Measurements from ENCODE around the gene ERGIC1.
A peak's percentile ranks its signal among the peaks of the same experiment; 100 is the strongest.
"Not testable (repeated sequence)": the region's sequence is repeated elsewhere in the genome, so short reads cannot be mapped to it uniquely, and the experiment has no call there.

ERGIC1 gene

DNA sequence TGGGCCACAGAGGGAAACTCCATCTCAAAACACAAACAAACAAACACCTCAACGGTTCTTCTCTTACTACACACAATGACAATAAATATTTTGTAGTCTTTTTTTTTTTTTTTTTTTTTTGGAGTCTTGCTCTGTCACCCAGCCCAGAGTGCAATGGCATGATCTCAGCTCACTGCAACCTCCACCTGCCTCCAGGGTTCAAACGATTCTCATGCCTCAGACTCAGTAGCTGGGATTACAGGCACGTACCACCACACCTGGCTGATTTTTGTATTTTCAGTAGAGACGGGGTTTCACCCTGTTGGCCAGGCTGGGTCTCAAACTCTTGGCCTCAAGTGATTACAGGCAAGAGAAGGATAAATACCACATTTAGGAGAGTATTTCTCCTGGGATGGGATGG, 30.1 kb downstream of the ERGIC1 start:
- DNase-seq (ENCODE audit: low spot score): not testable (repeated sequence)

DNA sequence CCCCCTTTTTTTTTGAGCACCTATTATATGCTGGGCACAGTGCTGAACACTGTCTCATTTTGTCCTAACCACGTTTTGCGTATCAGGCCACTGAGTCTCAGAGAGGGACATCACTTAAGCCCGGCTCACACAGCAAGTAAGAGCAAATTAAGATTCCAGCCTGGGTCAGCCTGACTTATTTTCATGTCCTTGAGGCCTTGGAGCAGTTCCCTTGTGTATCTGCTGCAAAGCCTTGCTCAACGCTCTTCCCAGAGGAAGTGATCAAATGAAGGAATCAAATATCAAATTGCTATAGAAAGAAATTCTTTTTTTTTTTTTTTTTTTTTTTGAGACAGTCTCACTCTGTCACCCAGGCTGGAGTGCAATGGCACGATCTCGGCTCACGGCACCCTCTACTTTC, 30.7 kb downstream of the ERGIC1 start:
- DNase-seq (ENCODE audit: low spot score): no peak

- no peak for DNase-seq (ENCODE audit: low spot score)
Observed at GRCh38 chr5:172866378-172866777, 32.3 kb downstream of the ERGIC1 start.

DNA sequence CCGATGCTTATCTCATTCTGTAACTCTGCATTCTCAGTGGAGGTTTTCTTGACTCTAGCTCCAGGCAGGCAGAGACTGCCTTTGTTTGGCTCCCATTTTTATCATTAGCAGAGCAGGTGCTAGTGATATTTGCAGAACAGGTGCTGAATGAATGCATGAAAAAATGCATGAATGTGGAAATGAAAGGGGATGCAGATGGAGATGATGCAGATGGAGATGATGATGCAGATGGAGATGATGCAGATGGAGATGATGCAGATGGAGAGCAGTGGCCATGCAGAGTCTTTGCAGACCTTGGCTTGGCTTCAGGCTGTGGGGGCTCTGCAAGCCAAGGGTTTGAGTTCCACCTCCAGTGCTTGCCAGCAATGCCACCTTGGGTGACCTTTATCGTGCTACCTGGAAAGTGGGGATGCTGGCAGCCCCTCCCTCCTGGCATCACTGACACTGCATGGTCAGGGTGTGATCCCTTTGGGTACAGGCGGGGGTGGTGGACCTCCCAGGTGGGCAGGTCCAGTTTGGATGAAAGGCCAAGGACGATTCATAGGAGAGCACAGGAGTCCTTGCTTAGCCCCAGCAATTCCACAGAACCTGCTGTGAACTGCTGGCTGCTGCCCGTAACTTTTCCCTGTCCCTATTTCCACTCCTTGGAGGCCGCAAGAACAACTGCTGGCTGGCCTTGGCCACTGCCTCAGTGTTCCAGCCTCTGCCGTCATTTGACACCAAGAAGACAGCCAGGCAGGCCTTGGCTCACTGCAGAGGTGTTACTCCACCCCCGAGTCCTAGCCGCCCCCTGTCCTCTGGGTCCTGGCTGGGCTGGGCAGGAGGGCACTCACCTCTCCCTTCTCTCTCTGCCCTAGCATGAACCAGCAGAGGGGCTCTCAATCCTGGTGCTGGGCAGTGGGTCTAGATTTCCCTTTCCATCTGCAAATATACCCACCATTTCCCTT, 33.0 kb downstream of the ERGIC1 start:
- DNase-seq (ENCODE audit: low spot score): no peak

GRCh38 chr5:172867761-172868435, 33.8 kb downstream of the ERGIC1 start:
- no peak for DNase-seq (ENCODE audit: low spot score)

- no peak for DNase-seq (ENCODE audit: low spot score)
Observed at GRCh38 chr5:172868436-172868923, 34.4 kb downstream of the ERGIC1 start.

DNA sequence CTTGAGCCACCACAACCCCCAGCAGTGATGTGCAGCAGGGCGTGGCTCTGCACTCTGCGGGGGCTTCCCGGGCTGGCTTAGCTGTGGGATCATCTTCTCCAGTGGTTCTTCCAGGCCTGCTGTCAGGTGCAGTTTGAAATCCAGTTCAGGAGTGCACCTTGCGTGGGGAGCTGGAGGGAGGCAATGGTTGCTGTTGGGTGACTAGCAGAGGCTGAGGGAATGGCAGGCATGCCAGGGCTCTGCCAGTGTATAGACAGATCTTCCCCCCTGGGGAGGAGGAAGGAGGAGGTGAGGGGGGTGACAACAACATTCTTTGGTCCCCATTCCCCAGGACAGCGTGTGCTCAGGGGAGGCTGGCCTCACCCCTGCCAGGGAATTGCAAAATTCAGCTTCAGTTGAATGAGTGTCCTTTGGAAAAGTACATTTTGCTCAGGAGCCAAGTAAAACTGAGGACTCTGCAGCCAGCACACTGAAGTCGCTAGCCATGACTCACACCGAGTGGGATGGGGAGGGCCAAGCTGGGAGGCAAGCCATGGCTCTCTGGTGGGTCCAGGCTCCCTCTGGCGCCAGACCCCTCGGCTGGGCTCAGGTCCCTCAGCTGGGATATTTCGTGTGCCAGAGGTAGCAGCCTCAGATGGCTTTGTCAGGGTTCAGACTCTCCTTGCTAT, 35.0 kb downstream of the ERGIC1 start:
- DNase-seq (ENCODE audit: low spot score): no peak

DNA sequence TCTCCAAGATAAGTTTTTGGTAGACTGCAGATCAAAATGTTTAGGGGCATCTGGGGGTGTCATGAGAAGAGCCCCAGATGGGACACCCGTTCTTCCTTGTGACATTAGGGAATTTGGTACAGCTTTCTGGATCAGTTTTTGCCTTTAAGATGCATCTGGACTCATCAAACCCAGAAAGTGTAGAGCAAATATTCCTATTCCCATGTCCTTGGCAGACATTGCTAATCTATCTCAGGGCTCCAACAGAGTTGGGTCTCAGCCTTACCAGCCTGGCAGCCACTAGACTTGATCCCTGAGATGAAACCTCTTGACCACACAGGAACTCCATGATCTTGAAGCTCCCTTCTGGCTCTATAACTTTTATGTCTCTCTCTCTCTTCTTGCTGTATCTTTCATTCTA, 35.6 kb downstream of the ERGIC1 start:
- no peak for DNase-seq (ENCODE audit: low spot score)

DNA sequence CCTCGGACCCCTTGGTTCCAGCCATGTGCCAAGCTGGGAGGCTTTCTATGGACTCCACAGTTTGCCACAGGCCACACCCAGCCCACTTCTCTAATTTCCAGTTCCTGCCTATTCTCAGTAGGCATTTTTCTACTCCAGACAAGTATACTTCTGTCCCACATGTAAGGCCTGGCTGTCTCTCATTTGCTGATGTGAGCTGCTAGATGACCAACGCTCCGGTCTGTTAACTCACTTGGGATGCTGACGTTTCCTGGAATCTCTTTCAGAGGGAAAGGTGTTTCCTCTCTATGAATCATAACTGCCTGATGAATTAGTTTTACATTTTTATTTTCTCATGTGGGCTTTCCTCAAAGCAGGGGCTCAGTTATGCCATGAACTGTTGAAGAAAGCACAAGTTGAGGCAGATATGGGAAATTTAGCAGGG, 36.3 kb downstream of the ERGIC1 start:
- DNase-seq (ENCODE audit: low spot score): no peak

DNA sequence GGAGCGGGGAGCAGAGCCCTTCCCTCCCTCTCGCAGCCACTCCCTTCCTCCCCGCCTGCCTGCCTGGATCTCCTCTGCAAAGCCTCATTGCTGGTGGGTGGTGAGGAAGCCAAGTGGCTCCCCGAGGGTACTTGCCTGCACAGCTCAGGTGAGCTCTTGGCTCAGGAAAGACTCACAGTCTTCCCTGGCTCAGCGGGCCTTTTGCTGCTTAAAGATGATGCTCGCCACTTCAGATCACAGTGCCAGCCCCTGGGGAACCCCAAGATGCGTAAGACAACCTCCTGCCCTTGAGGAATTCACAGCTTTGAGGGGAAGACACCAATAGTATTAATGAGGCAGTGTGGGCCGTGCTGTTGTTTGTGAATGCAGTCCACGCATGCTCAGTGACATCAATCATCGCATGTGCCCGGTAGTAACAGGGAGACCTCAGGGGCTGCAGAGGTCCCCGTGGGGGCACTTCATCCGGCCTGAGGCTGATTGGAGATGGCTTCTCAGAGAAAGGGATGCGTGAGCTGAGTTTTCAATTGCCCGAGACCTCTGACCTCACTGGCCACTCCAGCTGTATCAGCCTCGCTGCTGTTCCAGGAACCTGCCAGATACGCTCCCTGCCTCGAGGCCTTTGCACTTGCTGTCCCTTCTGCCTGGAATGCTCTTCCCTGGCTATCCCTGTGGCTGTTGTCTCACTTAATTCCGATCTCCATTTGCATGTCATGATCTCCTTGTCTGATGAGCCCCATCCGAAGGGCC, 36.8 kb downstream of the ERGIC1 start:
- no peak for DNase-seq (ENCODE audit: low spot score)

- no peak for DNase-seq (ENCODE audit: low spot score)
Observed at GRCh38 chr5:172871536-172871935, 37.5 kb downstream of the ERGIC1 start.

GRCh38 chr5:172871982-172872381, 37.9 kb downstream of the ERGIC1 start:
- no peak for DNase-seq (ENCODE audit: low spot score)

- no peak for DNase-seq (ENCODE audit: low spot score)
Observed at GRCh38 chr5:172872997-172873491, 39.0 kb downstream of the ERGIC1 start.

- DNase-seq (ENCODE audit: low spot score): no peak
Observed at GRCh38 chr5:172873513-172873912, 39.5 kb downstream of the ERGIC1 start.

DNA sequence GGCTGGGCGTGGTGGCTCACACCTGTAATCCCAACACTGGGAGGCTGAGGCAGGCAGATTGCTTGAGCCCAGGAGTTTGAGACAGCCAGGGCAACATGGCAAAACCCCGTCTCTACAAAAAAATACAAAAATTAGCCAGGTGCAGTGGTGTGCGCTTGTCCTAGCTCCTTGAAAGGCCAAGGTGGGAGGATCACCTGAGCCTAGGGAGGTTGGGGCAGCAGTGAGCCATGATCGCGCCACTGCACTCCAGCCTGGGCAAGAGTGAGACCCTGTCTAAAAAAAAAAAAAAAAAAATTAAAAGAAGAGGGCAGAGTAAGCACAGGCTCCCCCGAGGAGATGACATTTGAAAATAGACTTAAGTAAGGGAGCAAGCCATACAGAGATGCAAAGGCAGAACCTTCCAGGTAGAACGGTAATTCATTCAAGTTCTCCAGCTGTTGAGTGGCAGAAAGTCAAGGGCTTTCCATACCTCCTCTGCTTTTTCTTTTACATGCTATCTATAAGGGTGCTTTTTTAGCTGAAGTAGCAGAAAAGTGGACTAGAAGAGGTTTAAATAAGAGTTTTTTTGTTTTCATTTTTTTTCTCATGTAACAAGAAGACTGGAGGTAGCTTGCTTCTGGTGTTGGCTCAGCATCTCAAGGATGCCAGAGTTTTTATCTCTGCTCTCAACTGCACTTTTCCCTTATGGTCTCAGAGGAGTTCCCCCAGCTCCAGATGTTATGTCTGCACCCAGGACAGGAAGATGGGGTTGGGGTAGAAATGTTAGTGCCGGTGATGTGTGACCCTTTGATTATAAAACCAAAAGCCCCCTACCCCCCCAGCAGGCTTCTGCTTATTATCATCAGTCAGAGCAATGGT, 40.8 kb downstream of the ERGIC1 start:
- no peak for DNase-seq (ENCODE audit: low spot score)

- DNase-seq (ENCODE audit: low spot score): peak; percentile 27
Observed at GRCh38 chr5:172875505-172876279, 41.6 kb downstream of the ERGIC1 start.

DNA sequence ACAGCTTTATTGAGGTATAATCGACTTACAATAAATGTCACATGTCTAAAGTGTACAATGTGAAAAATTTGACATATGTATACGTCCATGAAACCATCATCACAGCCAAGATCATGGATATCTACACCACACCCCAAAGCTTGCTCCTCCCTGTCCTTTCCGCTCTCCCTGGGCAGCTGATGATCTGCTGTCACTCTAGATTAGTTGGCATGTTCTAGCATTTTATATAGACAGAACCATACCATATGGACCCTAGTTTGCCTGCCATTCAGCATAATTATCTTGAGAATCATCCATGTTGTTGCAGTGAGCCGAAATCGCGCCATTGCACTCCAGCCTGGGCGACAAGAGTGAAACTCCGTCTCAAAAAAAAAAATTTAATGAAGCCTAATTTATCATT, 42.5 kb downstream of the ERGIC1 start:
- DNase-seq (ENCODE audit: low spot score): no peak

DNA sequence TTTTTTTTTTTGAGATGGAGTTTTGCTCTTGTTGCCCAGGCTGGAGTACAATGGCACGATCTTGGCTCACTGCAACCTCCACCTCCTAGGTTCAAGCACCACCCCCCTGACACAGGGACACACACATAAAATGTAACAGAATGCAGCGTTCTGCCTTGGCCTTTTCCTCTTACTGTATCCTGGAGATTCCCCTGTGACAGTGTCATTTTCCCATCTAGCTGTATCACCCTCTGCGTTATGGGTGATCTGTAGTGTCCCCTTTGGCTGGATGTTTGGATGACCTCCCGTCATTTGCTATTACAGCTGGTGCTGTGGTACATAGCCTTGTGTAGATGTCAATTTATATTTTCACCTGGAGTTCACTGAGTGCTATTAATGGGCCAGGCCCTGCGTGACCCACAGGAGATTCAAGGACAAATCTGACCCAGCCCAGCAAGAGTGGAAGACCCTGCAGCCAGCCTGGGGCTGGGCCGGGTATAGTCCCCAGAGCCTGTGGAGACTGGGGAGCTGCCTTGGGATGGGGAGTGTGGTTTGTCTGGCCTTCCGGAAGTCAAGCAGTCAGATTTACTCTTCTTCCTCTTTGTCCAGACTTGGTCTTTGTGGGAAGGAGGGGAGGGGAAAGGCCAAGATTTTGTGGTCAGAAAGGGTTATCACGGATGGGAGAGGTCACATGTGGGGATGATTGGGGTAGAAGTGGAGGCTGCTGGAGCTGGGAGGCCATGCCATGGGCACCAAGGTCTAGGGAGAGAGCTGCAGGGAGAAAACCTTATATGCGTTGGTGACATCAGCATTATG, 43.6 kb downstream of the ERGIC1 start:
- DNase-seq (ENCODE audit: low spot score): no peak

DNA sequence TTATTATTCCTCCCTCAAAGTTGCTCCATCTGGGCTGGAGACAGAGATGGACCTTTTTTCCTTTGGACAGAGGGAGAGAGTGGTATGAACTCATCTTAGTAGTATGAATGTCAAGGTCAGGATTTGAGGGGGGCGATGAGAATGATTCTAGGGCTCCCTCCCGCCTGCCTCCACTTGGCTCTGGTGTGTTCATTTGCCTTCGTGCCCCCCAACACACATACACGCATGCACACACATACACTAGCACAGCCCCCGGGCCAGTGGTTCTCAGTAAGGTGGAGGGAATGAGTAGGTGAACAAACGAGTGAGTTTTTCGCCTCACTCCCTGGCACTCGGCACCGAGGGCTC, 44.5 kb downstream of the ERGIC1 start:
- no peak for DNase-seq (ENCODE audit: low spot score)

Data from SK-N-DZ (cell line).